A673 (cell line): ENCODE results near the gene PIGH.

Source experiments
- EZH2 ChIP-seq: fragments of 200-600 bp; sonication (generic); IDR thresholded peaks from 2 replicates; pipeline ENCODE4 v1.6.1; 2017; ENCODE audit warnings: borderline replicate concordance, low read depth, mild to moderate bottlenecking, mixed read lengths, antibody characterized with exemption, low read length; ENCODE audit not compliant: poor library complexity, severe bottlenecking
- TF ChIP-seq, protein P1 (sequence below): fragments of 300-800, 200-600 bp; sonication (generic); conservative IDR thresholded peaks from 2 replicates; pipeline ENCODE4 v1.5.1; 2017; ENCODE audit warnings: low read depth, mild to moderate bottlenecking, antibody characterized with exemption, low read length, moderate library complexity, mixed read lengths

- TF ChIP-seq, protein P1, sequence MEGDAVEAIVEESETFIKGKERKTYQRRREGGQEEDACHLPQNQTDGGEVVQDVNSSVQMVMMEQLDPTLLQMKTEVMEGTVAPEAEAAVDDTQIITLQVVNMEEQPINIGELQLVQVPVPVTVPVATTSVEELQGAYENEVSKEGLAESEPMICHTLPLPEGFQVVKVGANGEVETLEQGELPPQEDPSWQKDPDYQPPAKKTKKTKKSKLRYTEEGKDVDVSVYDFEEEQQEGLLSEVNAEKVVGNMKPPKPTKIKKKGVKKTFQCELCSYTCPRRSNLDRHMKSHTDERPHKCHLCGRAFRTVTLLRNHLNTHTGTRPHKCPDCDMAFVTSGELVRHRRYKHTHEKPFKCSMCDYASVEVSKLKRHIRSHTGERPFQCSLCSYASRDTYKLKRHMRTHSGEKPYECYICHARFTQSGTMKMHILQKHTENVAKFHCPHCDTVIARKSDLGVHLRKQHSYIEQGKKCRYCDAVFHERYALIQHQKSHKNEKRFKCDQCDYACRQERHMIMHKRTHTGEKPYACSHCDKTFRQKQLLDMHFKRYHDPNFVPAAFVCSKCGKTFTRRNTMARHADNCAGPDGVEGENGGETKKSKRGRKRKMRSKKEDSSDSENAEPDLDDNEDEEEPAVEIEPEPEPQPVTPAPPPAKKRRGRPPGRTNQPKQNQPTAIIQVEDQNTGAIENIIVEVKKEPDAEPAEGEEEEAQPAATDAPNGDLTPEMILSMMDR = no peak
- no peak for TF ChIP-seq EZH2
Observed at GRCh38 chr14:67602995-67603545, 3.0 kb upstream of the PIGH start.
